Activated CD4-positive, alpha-beta T cell treated with anti-CD3 and anti-CD28 coated beads for 36 hours (primary cell): ENCODE results near the gene GCM1. TPM values are rescaled to one million over a fixed set of nuclear protein-coding genes. Genes with fewer than 3 reads are reported as not detected.

Experiments used
- total RNA-seq, 2 experiments: library from RNA; stranded (reverse); gene quantifications; one replicate each; pipeline ENCODE4 v1.2.3, GENCODE V29; 2021

GCM1 gene
- total RNA-seq, 2 experiments from 2014 or later = 0.07 TPM; not detected in 1

Other genes with a start within 250 kb of the GCM1 start
- gene GSTA3, start 239.1 kb downstream of the GCM1 start, total RNA-seq = not detected
- 10 to 100 TPM; 23.5 to 28.9 TPM for gene GSTA4, start 153.6 kb downstream of the GCM1 start, total RNA-seq
- gene CILK1, start 87.0 kb downstream of the GCM1 start, total RNA-seq = 1 to 10 TPM; 7.5 to 8.2 TPM
- 10 to 100 TPM; 51.2 to 58.7 TPM for gene FBXO9, start 83.4 kb downstream of the GCM1 start, total RNA-seq
- gene ELOVL5, start 200.1 kb upstream of the GCM1 start, total RNA-seq = 100 to 1,000 TPM in 1 of 2 experiments, 10 to 100 TPM in 1; 98.1 to 106 TPM